ENCODE measurements around the gene SPRR2B. TPM values are rescaled to one million over a fixed set of nuclear protein-coding genes. Genes with fewer than 3 reads are reported as not detected.

SPRR2B gene
- total and polyA plus RNA-seq, 10 of the 15 experiments (the other 5 are each of a cell fraction or from before 2014, with no cell fraction given) = not detected

- ChIA-PET RAD21 (ENCODE audit: unreplicated experiment) (no interaction called here), CTCF (no interaction called here), POLR2A (interaction anchor here (0.6 kb wide), 1 partner anchor 9 kb away, joined by 3 read pairs; no protein-coding TSS in a partner anchor), SMC1A (ENCODE audit: uncharacterized antibody, unreplicated experiment) (interaction anchor here (1.2 kb wide), 1 partner anchor 14 kb away, joined by 3 read pairs; no protein-coding TSS in a partner anchor)
- TF ChIP-seq ATF3 (IDR thresholded peaks at IDR 0.05; ENCODE audit: borderline replicate concordance, extremely low read depth, low read depth, low read length) (no peak), NFIC (IDR thresholded peaks at IDR 0.05; ENCODE audit: low read depth, low read length) (no peak), CHD2 (IDR thresholded peaks at IDR 0.05; ENCODE audit: borderline replicate concordance, low read depth, low read length) (no peak), POLR2A (IDR thresholded peaks at IDR 0.05; ENCODE audit: low read depth, low read length) (no peak)
- no peak within 1 kb of the TSS for H3K4me2 ChIP-seq (ENCODE audit: control insufficient read depth, insufficient read depth)
- H3K79me2 ChIP-seq (ENCODE audit: control insufficient read depth, insufficient read depth, low read length) = no peaks in the 10 kb centered on the region
- no peaks in the 10 kb centered on the region for H3K9me3 ChIP-seq (replicated peaks; ENCODE audit: control insufficient read depth, insufficient read depth, low read length)
- H4K20me1 ChIP-seq (ENCODE audit: control insufficient read depth, insufficient read depth) = no peaks in the 10 kb centered on the region
- DNase-seq (ENCODE audit: low read depth, low spot score) (no peak), FAIRE-seq (no peak), ATAC-seq (no peak)
- in situ Hi-C loops (cut with MboI) (no loop called here), intact Hi-C loops (cut with micrococcal nuclease; ENCODE audit: unreplicated experiment) (loop anchor here (10.0 kb wide), 1 partner anchor 156 kb away; the partner anchor contains the start of gene SMCP)
- H2AFZ ChIP-seq (ENCODE audit: control insufficient read depth, low read depth, low read length) = no peak within 1 kb of the TSS
- H3K36me3 ChIP-seq (ENCODE audit: control insufficient read depth in 2 of 2, insufficient read depth in 2 of 2, low read length in 1 of 2) = no peaks in the 10 kb centered on the region
- no peak within 1 kb of the TSS for H3K4me3 ChIP-seq
- no peaks in the 10 kb centered on the region for H3K4me1 ChIP-seq (ENCODE audit: control insufficient read depth, insufficient read depth, low read length)
- H3K27me3 ChIP-seq (replicated peaks in 1 of 2; ENCODE audit: control insufficient read depth in 2 of 2, insufficient read depth in 2 of 2, low read length in 1 of 2) = no peaks in the 10 kb centered on the region; a peak in 1 of 4 replicates
- no TSS peak for BruUV-seq (replicated peaks)
- H3K9ac ChIP-seq (ENCODE audit: control insufficient read depth, insufficient read depth, low read length) = no peak within 1 kb of the TSS
- H3K27ac ChIP-seq (ENCODE audit: control insufficient read depth, insufficient read depth) = no peak within 1 kb of the TSS
Observed at GRCh38 chr1:153030895-153031294, 40.5 kb downstream of the SPRR2B start, which contains the start of gene SPRR1B. TSS of gene SPRR1B (plus strand) at chr1:153031203. CDS start at chr1:153032346, 1,143 bp downstream.

- CTCF ChIA-PET = interaction anchor here (0.9 to 2.5 kb wide), 2 partner anchors 48 to 164 kb away, joined by 3 to 8 read pairs; no protein-coding TSS in a partner anchor
- Histone ChIP-seq H3K36me3 (ENCODE audit: control insufficient read depth in 2 of 2, insufficient read depth in 2 of 2, low read length in 1 of 2) (no peaks in the 10 kb centered on the region), H3K4me3 (no peak overlapping the region), H3K4me1 (ENCODE audit: control insufficient read depth, insufficient read depth, low read length) (no peaks in the 10 kb centered on the region), H2AFZ (ENCODE audit: control insufficient read depth, low read depth, low read length) (no peak overlapping the region), H3K79me2 (ENCODE audit: control insufficient read depth, insufficient read depth, low read length) (no peaks in the 10 kb centered on the region), H3K9ac (ENCODE audit: control insufficient read depth, insufficient read depth, low read length) (no peak overlapping the region), H3K9me3 (replicated peaks; ENCODE audit: control insufficient read depth, insufficient read depth, low read length) (no peaks in the 10 kb centered on the region), H3K27ac (ENCODE audit: control insufficient read depth, insufficient read depth) (no peak overlapping the region), H3K4me2 (ENCODE audit: control insufficient read depth, insufficient read depth) (no peak overlapping the region), H4K20me1 (ENCODE audit: control insufficient read depth, insufficient read depth) (no peaks in the 10 kb centered on the region), H3K27me3 (replicated peaks in 1 of 2; ENCODE audit: control insufficient read depth in 2 of 2, insufficient read depth in 2 of 2, low read length in 1 of 2) (no peaks in the 10 kb centered on the region)
- in situ Hi-C loops (cut with MboI) = no loop called here
- FAIRE-seq = no peak
- DNase-seq (ENCODE audit: low read depth, low spot score) = no peak
- ATAC-seq = no peak
- BruUV-seq (replicated peaks) = no TSS peak
- POLR2A ChIA-PET = no interaction called here
- no peak for TF ChIP-seq HDAC2 (IDR thresholded peaks at IDR 0.05)
- no peak for TF ChIP-seq ZNF687 (IDR thresholded peaks at IDR 0.05)
- TF ChIP-seq NRF1 (conservative IDR thresholded peaks at IDR 0.05; ENCODE audit: low read depth, low read length) = no peak
- TF ChIP-seq JUND (IDR thresholded peaks at IDR 0.05; ENCODE audit: low read depth, low read length) = no peak
- no peak for TF ChIP-seq IRF5 (IDR thresholded peaks at IDR 0.05; ENCODE audit: borderline replicate concordance)
- no peak for TF ChIP-seq ZSCAN29 (IDR thresholded peaks at IDR 0.05)
- TF ChIP-seq CHD2 (IDR thresholded peaks at IDR 0.05; ENCODE audit: borderline replicate concordance, low read depth, low read length) = no peak
- no peak for TF ChIP-seq MXI1 (IDR thresholded peaks at IDR 0.05; ENCODE audit: low read depth, low read length)
- TF ChIP-seq MEF2A (IDR thresholded peaks at IDR 0.05; ENCODE audit: insufficient read depth, low read depth, low read length) = no peak
- 5% methylated on average over 1 of the region's 1 CpG for WGBS (ENCODE audit: insufficient coverage, insufficient replicate concordance, low lambda C conversion rate, missing lambda C conversion rate)
- intact Hi-C loops (cut with micrococcal nuclease; ENCODE audit: unreplicated experiment) = no loop called here
- SMC1A ChIA-PET (ENCODE audit: uncharacterized antibody, unreplicated experiment) = no interaction called here
- RAD21 ChIA-PET (ENCODE audit: unreplicated experiment) = no interaction called here
Observed at GRCh38 chr1:153028766-153029165, 42.6 kb downstream of the SPRR2B start.
